SK-N-SH (cell line): ENCODE measurements around the gene FLACC1. TPM values are rescaled to one million over a fixed set of nuclear protein-coding genes. Genes with fewer than 3 reads are reported as not detected.

Experiments
- CTCF ChIA-PET: fragments of 300-600, 350-600 bp; formaldehyde crosslinking; extraction: SDS; loops from one replicate; lab custom pipeline; 2021; lab: Yijun Ruan, JAX
- POLR2A ChIA-PET: fragments of 350-600 bp; sonication (Branson Sonifier 250); formaldehyde crosslinking; extraction: SDS; loops from one replicate; lab custom pipeline; 2020; ENCODE audit warnings: antibody characterized with exemption, inconsistent platforms; lab: Yijun Ruan, JAX
- DNase-seq: peaks from one replicate; pipeline ENCODE4 v3.0.0; 2012
- H2AFZ ChIP-seq: fragments of 200-600 bp; sonication (generic); 2 replicates; pipeline ENCODE4 v1.8.1; 2016; ENCODE audit warnings: antibody characterized with exemption, mild to moderate bottlenecking, low read depth
- H3F3A ChIP-seq: fragments of 200-600 bp; sonication (generic); replicated peaks from 2 replicates; pipeline ENCODE3; 2016; ENCODE audit warnings: antibody characterized with exemption, mild to moderate bottlenecking; ENCODE audit not compliant: insufficient read depth
- H3K27ac ChIP-seq, 2 experiments: fragments of 200-500 bp in 1 of 2; fragments of 200-600 bp in 1 of 2; sonication (Bioruptor generic) in 1 of 2; sonication (generic), shearing (Covaris generic) in 1 of 2; 2 replicates each; pipeline versions ENCODE4 v1.5.1 to v1.6.1; 2014 to 2016; ENCODE audit warnings: low read depth in 2 of 2, inconsistent platforms in 1 of 2, low read length in 1 of 2, mild to moderate bottlenecking in 1 of 2, mixed read lengths in 1 of 2
- H3K27me3 ChIP-seq: fragments of 200-600 bp; sonication (generic), shearing (Covaris generic); 2 replicates; pipeline ENCODE4 v1.6.1; 2016; ENCODE audit warnings: mixed run types; ENCODE audit not compliant: insufficient read depth
- H3K36me3 ChIP-seq, 2 experiments: fragments of 200-500 bp in 1 of 2; fragments of 200-600 bp in 1 of 2; sonication (Bioruptor generic) in 1 of 2; sonication (generic) in 1 of 2; replicated peaks in 1 of 2; 2 replicates each; pipeline versions ENCODE3 to v1.5.1; 2014 to 2016; ENCODE audit warnings: low read length in 1 of 2, mild to moderate bottlenecking in 1 of 2; ENCODE audit not compliant: insufficient read depth in 2 of 2, control insufficient read depth in 1 of 2
- H3K4me1 ChIP-seq, 2 experiments: fragments of 200-500 bp in 1 of 2; fragments of 200-600 bp in 1 of 2; sonication (Bioruptor generic) in 1 of 2; sonication (generic), shearing (Covaris generic) in 1 of 2; 2 replicates each; pipeline versions ENCODE4 v1.5.1 to v1.6.1; 2014 to 2016; ENCODE audit warnings: low read depth in 1 of 2, low read length in 1 of 2, mixed run types in 1 of 2; ENCODE audit not compliant: insufficient read depth in 2 of 2, control insufficient read depth in 1 of 2
- H3K4me2 ChIP-seq: fragments of 200-600 bp; sonication (generic), shearing (Covaris generic); 2 replicates; pipeline ENCODE4 v1.6.1; 2017; ENCODE audit warnings: mixed run types
- H3K4me3 ChIP-seq, 2 experiments: fragments of 200-500 bp in 1 of 2; fragments of 200-600 bp in 1 of 2; sonication (Bioruptor generic) in 1 of 2; sonication (generic), shearing (Covaris generic) in 1 of 2; 2 replicates each; pipeline versions ENCODE4 v1.5.1 to v1.8.1; 2014 to 2016; ENCODE audit warnings: low read depth in 2 of 2, inconsistent platforms in 1 of 2, low read length in 1 of 2, mild to moderate bottlenecking in 1 of 2, mixed read lengths in 1 of 2, moderate library complexity in 1 of 2
- H3K79me2 ChIP-seq: fragments of 200-600 bp; sonication (generic); 2 replicates; pipeline ENCODE4 v1.8.1; 2017; ENCODE audit warnings: mild to moderate bottlenecking; ENCODE audit not compliant: insufficient read depth
- H3K9ac ChIP-seq: fragments of 200-600 bp; sonication (generic); 2 replicates; pipeline ENCODE4 v1.6.1; 2017; ENCODE audit warnings: mixed run types
- H3K9me2 ChIP-seq: fragments of 200-600 bp; sonication (generic); 2 replicates; pipeline ENCODE4 v1.6.1; 2017; ENCODE audit warnings: mixed run types
- H3K9me3 ChIP-seq: fragments of 200-600 bp; sonication (generic); 2 replicates; pipeline ENCODE4 v1.6.1; 2017; ENCODE audit warnings: mixed run types, mild to moderate bottlenecking, moderate library complexity
- H4K20me1 ChIP-seq: fragments of 200-600 bp; sonication (generic); 2 replicates; pipeline ENCODE4 v1.6.1; 2017; ENCODE audit warnings: mild to moderate bottlenecking, mixed run types; ENCODE audit not compliant: insufficient read depth
- EZH2phosphoT487 ChIP-seq: fragments of 200-600 bp; sonication (generic); IDR thresholded peaks from 2 replicates; pipeline ENCODE4 v1.6.1; 2017; ENCODE audit warnings: low read depth, mixed run types, mild to moderate bottlenecking, antibody characterized with exemption, moderate library complexity, borderline replicate concordance
- FOSL2 ChIP-seq: IDR thresholded peaks from 2 replicates; pipeline ENCODE4 v1.4.0; 2012; ENCODE audit warnings: low read depth, mild to moderate bottlenecking, moderate library complexity, borderline replicate concordance
- FOXJ3 ChIP-seq: sonication (generic); formaldehyde crosslinking; IDR thresholded peaks from 2 replicates; pipeline ENCODE4 v1.5.1; 2020; ENCODE audit warnings: mild to moderate bottlenecking, missing genetic modification reagents
- GABPA ChIP-seq: IDR thresholded peaks from 2 replicates; pipeline ENCODE4 v1.4.0; 2012; ENCODE audit warnings: low read depth, mild to moderate bottlenecking
- GATA2 ChIP-seq: sonication (generic); formaldehyde crosslinking; IDR thresholded peaks from 2 replicates; pipeline ENCODE4 v1.5.0; 2020; ENCODE audit warnings: mild to moderate bottlenecking, missing genetic modification reagents
- MXI1 ChIP-seq: IDR thresholded peaks from 2 replicates; pipeline ENCODE4 v1.6.1; 2012; ENCODE audit warnings: mild to moderate bottlenecking, low read depth, low read length, improper control_type of control experiment
- RAD21 ChIP-seq: IDR thresholded peaks from 2 replicates; pipeline ENCODE4 v1.6.1; 2012; ENCODE audit warnings: mild to moderate bottlenecking, low read length
- RCOR1 ChIP-seq: fragments of 150-350 bp; IDR thresholded peaks from 2 replicates; pipeline ENCODE4 v1.6.1; 2017; ENCODE audit warnings: antibody characterized with exemption, low read length
- RXRA ChIP-seq: IDR thresholded peaks from 2 replicates; pipeline ENCODE4 v1.4.0; 2012; ENCODE audit warnings: low read depth, mild to moderate bottlenecking, borderline replicate concordance
- SMC3 ChIP-seq: IDR thresholded peaks from 2 replicates; pipeline ENCODE4 v1.6.1; 2012; ENCODE audit warnings: low read depth, low read length, improper control_type of control experiment
- TAF1 ChIP-seq: IDR thresholded peaks from 2 replicates; pipeline ENCODE4 v1.6.1; 2012; ENCODE audit warnings: low read depth, mild to moderate bottlenecking, low read length, moderate library complexity, borderline replicate concordance
- TCF12 ChIP-seq: IDR thresholded peaks from 2 replicates; pipeline ENCODE4 v1.4.0; 2012
- TEAD4 ChIP-seq: IDR thresholded peaks from 2 replicates; pipeline ENCODE4 v1.4.0; 2012; ENCODE audit warnings: mild to moderate bottlenecking, borderline replicate concordance; ENCODE audit not compliant: insufficient read depth
- YY1 ChIP-seq: IDR thresholded peaks from 2 replicates; pipeline ENCODE4 v1.4.0; 2012; ENCODE audit warnings: low read depth, mild to moderate bottlenecking
- WGBS: methylation state at CpG from one replicate; pipeline ENCODE4 v1.1.6; 2017; ENCODE audit warnings: low lambda C conversion rate; 5-methylcytosine and 5-hydroxymethylcytosine counted together
- polyA plus RNA-seq, 3 experiments: library from polyadenylated mRNA; depleted of rRNA; stranded (reverse); fragments of >200 nt; gene quantifications; 2 replicates each; pipeline ENCODE4 v1.2.3, GENCODE V29; 2012
- TF ChIP-seq, protein P1 (sequence below): IDR thresholded peaks from 2 replicates; pipeline ENCODE4 v1.4.0; 2012; ENCODE audit warnings: low read depth, borderline replicate concordance
- TF ChIP-seq, protein P2 (sequence below): IDR thresholded peaks from 2 replicates; pipeline ENCODE4 v1.4.0; 2012; ENCODE audit warnings: low read depth
- TF ChIP-seq, protein P3 (sequence below): fragments of 150-350 bp; IDR thresholded peaks from 2 replicates; pipeline ENCODE4 v1.6.1; 2016; ENCODE audit warnings: mild to moderate bottlenecking, low read depth, low read length

The FLACC1 gene
- polyA plus RNA-seq, 1 of the 3 experiments (the other 2 are of a cell fraction), result 0.35 TPM

DNA sequence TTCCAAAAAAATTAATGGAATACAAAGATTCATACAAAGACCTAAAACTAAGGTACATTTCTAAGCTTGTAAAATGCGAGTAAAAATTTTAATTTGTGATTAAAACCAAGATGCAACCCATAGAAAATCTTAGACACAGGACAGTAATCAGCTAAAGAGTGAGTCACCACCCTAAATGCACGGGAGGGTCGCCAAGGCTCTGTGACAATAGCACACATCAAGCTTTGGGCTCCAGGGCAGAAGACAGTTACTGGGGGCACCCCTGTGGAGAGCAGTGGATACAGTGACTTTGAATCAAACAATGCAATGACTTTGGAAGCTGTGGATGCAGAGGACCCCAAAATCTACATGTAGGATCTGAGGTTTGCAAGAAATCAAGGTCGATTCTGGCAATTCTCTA, 7.5 kb downstream of the FLACC1 start:
- POLR2A ChIA-PET, result no interaction called here
- Histone ChIP-seq H3K9ac (no peak overlapping the region), H3F3A (no peaks in the 10 kb centered on the region), H3K27me3 (no peaks in the 10 kb centered on the region), H4K20me1 (no peaks in the 10 kb centered on the region), H3K79me2 (no peaks in the 10 kb centered on the region), H3K36me3 (peaks cover 0 to 4% of the 10 kb centered on the region in 2 experiments), H3K9me2 (no peaks in the 10 kb centered on the region), H3K4me3 (no peak overlapping the region), H2AFZ (no peak overlapping the region), H3K4me1 (no peaks in the 10 kb centered on the region), H3K4me2 (no peak overlapping the region), H3K27ac (no peak overlapping the region), H3K9me3 (no peaks in the 10 kb centered on the region)
- DNase-seq, result no peak
- CTCF ChIA-PET, result no interaction called here
- WGBS, result 53% methylated on average over 4 of the region's 4 CpGs
- TF ChIP-seq FOXJ3 (CRISPR knock-in tag), result no peak
- no peak for TF ChIP-seq MXI1
- no peak for TF ChIP-seq TCF12
- no peak for TF ChIP-seq RXRA
- no peak for TF ChIP-seq GABPA
- TF ChIP-seq, protein P1, sequence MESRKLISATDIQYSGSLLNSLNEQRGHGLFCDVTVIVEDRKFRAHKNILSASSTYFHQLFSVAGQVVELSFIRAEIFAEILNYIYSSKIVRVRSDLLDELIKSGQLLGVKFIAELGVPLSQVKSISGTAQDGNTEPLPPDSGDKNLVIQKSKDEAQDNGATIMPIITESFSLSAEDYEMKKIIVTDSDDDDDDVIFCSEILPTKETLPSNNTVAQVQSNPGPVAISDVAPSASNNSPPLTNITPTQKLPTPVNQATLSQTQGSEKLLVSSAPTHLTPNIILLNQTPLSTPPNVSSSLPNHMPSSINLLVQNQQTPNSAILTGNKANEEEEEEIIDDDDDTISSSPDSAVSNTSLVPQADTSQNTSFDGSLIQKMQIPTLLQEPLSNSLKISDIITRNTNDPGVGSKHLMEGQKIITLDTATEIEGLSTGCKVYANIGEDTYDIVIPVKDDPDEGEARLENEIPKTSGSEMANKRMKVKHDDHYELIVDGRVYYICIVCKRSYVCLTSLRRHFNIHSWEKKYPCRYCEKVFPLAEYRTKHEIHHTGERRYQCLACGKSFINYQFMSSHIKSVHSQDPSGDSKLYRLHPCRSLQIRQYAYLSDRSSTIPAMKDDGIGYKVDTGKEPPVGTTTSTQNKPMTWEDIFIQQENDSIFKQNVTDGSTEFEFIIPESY, result no peak
- TF ChIP-seq FOSL2, result no peak
- TF ChIP-seq YY1, result no peak
- TF ChIP-seq RAD21, result no peak
- TF ChIP-seq, protein P2, sequence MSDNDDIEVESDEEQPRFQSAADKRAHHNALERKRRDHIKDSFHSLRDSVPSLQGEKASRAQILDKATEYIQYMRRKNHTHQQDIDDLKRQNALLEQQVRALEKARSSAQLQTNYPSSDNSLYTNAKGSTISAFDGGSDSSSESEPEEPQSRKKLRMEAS, result no peak
- TF ChIP-seq TEAD4, result no peak
- TF ChIP-seq, protein P3, sequence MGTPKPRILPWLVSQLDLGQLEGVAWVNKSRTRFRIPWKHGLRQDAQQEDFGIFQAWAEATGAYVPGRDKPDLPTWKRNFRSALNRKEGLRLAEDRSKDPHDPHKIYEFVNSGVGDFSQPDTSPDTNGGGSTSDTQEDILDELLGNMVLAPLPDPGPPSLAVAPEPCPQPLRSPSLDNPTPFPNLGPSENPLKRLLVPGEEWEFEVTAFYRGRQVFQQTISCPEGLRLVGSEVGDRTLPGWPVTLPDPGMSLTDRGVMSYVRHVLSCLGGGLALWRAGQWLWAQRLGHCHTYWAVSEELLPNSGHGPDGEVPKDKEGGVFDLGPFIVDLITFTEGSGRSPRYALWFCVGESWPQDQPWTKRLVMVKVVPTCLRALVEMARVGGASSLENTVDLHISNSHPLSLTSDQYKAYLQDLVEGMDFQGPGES, result no peak
- TF ChIP-seq GATA2 (CRISPR knock-in tag), result no peak
- no peak for TF ChIP-seq SMC3
- TF ChIP-seq RCOR1, result no peak

DNA sequence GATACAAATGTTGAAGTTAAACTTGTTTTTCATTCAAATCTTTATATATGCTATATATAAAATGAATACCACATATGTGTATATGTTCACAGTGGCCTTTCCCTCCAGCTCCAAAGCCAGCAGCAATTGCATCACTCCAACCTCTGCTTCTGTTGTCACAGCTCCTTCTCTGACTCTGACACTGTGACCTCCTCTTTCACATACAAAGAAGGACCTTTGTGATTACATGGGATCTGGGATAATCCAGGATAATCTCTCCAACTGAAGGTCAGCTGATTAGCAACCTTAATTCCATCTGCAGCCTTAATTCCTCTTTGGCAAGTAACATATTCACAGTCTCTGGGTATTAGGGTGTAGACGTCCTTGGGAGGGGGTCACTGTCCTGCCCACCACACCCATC, 8.4 kb downstream of the FLACC1 start:
- H3K4me3 ChIP-seq, result no peak overlapping the region
- no peak for DNase-seq
- no peaks in the 10 kb centered on the region for H3K79me2 ChIP-seq
- peaks cover 0 to 5% of the 10 kb centered on the region in 2 experiments for H3K36me3 ChIP-seq
- H3K9me2 ChIP-seq, result no peaks in the 10 kb centered on the region
- TF ChIP-seq TCF12 (no peak), EZH2phosphoT487 (no peak), TEAD4 (no peak), TAF1 (no peak)
- WGBS, result 50% methylated on average over 1 of the region's 1 CpG
- H3K9me3 ChIP-seq, result no peaks in the 10 kb centered on the region
- H3K4me1 ChIP-seq, result no peaks in the 10 kb centered on the region
- H4K20me1 ChIP-seq, result no peaks in the 10 kb centered on the region
- CTCF ChIA-PET, result no interaction called here
- H3K27ac ChIP-seq, result no peak overlapping the region
- H3K4me2 ChIP-seq, result no peak overlapping the region
- no peak overlapping the region for H2AFZ ChIP-seq
- no peak overlapping the region for H3K9ac ChIP-seq
- POLR2A ChIA-PET, result no interaction called here
- H3K27me3 ChIP-seq, result no peaks in the 10 kb centered on the region
- H3F3A ChIP-seq, result no peaks in the 10 kb centered on the region
